ENCODE measurements around the gene CDH23.

CDH23 gene

DNA sequence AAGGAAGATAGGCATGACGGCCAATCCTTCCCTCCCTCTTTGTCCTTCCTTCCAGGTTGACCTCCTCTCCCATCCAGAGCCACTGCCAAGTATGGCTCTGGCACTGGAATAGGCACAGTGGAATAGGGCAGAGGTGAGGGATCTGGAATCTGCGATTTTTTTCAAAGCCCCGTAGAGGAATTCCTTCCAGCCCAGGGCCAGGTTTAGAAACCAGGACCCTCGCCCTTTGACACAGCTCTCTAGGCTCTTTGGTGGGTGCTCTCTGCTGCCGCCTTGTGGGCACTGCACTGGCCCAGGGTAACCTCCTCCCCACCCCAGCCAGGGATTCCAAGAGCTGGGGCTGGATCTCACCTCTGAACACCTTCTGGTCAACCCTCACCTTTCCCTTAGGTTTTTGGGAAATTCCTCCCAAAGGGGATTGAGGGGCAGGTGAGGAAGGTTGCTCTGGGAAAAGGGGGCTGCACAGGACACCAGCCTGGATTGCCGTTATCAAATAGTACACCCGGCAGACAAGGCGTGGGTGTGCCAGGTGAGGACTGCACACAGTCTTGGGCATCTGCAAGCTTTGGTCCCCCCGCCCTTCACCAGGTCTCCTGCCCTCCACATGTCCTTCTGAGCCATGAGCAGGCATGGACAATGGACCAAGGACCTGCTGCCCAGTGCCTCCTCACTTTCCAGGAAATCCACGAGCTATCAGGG, 300.1 kb downstream of the CDH23 start:
- peak; percentile 58 to 74 for DNase-seq

GRCh38 chr10:71697938-71698709, 301.4 kb downstream of the CDH23 start:
- no peak for DNase-seq

- no peak for DNase-seq
Observed at GRCh38 chr10:71698737-71699136, 302.0 kb downstream of the CDH23 start.

GRCh38 chr10:71700731-71701368, 304.1 kb downstream of the CDH23 start:
- no peak for DNase-seq

- no peak for DNase-seq
Observed at GRCh38 chr10:71701496-71702132, 304.9 kb downstream of the CDH23 start.

DNA sequence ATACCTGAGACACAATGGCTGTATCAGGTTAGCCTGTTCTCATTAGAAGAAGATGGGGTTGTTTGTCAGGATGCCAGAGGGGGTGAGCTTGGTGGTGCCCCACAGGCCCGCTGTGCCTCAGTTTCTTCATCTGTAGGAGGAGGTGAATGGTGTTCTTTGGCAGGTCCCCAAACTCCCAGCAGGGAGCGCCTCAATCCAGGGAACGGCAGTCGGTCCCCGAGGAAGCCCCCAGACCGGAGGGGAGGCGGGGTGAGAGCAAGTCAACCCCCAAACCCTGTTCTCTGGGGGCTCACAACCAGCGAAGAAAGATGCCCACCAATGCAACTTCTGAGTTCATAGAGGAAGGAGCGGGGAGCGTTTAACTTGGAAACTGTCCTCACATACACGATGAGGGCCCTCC, 306.9 kb downstream of the CDH23 start:
- DNase-seq = no peak

- DNase-seq = no peak
Observed at GRCh38 chr10:71704816-71705215, 308.1 kb downstream of the CDH23 start.

GRCh38 chr10:71705582-71705981, 308.9 kb downstream of the CDH23 start:
- DNase-seq = no peak

- no peak for DNase-seq
Observed at GRCh38 chr10:71706216-71707121, 309.7 kb downstream of the CDH23 start.

DNA sequence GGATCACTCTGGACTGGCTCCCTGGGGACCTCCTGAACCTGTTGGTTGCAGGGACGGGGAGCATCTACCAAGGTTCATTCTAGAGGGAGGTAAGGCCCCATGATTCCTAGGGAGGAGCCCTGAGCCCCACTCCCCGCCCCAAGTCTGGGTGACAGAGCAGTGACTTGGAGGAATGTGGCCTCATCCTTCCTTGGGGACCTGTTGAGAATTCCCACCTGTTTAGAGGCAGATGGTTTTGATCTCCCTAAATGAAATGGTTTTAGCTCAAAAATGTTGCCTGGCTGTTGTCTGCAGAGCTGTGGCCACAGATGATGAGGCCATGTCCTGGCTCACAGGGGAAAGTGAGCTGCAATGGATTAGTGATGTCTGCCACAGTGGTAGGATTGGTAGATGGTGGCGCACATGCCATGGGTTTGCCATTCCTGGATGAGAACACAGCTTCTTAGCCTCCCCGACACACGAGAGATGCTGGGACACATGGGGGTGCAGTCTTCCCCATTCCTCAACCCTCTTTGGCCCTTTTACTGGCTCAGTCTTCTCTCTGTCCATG, 310.6 kb downstream of the CDH23 start:
- no peak for DNase-seq

DNA sequence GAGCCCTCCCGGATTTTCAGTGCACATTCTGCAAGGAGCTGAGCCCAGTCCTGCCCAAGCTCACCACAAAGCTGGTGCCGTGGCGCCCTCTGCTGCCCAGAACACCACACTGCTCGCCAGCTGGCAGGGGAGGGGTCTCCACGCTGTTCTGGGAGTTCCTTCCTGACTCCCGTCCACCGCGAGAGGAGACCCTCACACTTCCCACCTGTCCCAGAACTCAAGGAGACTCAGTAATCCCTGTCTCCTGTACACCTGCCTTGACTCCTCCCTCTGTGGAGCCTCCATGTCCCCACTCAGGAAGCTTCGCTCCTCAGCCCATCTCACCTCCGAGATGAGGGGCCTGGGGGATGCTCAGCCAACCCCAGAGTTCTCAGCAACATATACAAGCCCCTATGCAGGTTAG, 311.6 kb downstream of the CDH23 start:
- peak; percentile 28 to 41 for DNase-seq

DNA sequence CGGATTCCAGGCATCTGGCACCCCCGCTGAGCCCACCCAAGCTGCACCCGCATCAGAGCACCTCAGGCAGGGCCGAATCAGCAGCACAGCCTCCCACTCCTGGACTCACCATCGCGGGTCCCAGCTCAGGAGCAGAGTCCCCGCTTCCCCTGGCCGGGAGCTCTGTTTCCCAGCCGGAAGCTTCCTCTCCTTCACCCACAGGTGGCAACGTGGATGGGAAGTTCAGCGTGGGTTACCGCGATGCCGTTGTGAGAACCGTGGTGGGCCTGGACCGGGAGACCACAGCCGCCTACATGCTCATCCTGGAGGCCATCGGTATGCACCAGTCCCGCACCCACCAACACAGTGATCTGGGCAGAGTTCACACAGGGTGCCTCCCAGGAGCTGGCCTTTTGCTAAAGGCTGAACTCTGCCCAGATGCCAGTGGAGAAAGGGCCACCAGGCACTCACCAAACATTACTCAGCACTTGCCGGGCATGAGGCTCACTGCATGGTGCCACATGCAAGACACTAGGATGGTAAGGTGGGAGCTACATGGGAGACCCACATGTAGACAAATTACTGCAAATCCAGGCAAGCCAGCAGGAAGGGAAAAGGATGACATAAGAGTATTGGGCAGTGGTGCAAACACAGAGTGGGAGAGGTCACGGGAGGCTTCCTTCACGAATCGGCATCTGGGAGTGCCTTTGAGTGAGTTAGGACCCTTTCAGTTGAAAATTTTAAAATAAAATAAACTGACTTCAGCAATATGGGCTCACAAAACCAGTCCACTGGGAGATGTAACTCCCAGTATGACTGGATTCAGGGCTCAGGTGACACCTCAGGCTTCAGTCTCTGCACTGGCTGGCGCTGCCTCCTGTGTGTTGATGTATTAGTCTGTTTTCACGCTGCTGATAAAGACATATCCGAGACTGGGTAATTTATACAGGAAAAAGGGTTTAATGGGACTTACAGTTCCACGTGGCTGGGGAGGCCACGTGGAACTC, 312.5 kb downstream of the CDH23 start:
- no peak for DNase-seq

GRCh38 chr10:71710519-71710918, 313.8 kb downstream of the CDH23 start:
- no peak for DNase-seq

- no peak for DNase-seq
Observed at GRCh38 chr10:71711052-71711623, 314.4 kb downstream of the CDH23 start.

GRCh38 chr10:71712170-71712569, 315.4 kb downstream of the CDH23 start:
- DNase-seq = no peak

GRCh38 chr10:71712572-71713134, 315.9 kb downstream of the CDH23 start:
- no peak for DNase-seq

GRCh38 chr10:71713135-71714030, 316.7 kb downstream of the CDH23 start:
- peak; percentile 95 for DNase-seq

DNA sequence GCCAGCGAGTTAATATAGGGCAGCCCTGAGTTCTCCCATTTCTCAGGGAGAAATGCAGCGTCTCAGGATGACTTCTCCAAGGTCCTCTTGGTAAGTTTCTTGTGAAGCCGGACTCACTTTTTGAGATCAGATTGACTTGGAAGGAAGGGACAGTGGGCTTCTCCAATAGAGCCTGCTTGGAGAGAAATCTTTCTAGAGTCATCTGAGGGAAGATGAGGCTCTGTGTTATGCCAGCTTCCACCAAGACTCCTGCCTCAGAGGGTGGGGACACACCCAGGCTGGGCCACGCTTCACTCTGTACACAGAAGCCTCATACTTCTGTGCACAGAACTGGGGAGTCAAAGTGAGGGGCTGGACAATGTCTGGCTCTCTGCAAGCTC, 317.3 kb downstream of the CDH23 start:
- no peak for DNase-seq

- DNase-seq = no peak
Observed at GRCh38 chr10:71714592-71714991, 317.9 kb downstream of the CDH23 start.
